Glomerular endothelial cell (primary cell): ENCODE data around the gene TCAF1. TPM values are rescaled to one million over a fixed set of nuclear protein-coding genes. Genes with fewer than 3 reads are reported as not detected.
A peak's percentile ranks its signal among the peaks of the same experiment; 100 is the strongest.

Experiments
- DNase-seq: peaks from one replicate; pipeline ENCODE4 v3.0.0-alpha.2; 2011; ENCODE audit warnings: low read depth, low spot score; ENCODE audit errors: extremely low read depth
- total RNA-seq: library from RNA; depleted of rRNA; stranded (reverse); fragments of >200 nt; gene quantifications from 2 replicates; pipeline ENCODE4 v1.2.3, GENCODE V29; 2015

Gene TCAF1, protein sequence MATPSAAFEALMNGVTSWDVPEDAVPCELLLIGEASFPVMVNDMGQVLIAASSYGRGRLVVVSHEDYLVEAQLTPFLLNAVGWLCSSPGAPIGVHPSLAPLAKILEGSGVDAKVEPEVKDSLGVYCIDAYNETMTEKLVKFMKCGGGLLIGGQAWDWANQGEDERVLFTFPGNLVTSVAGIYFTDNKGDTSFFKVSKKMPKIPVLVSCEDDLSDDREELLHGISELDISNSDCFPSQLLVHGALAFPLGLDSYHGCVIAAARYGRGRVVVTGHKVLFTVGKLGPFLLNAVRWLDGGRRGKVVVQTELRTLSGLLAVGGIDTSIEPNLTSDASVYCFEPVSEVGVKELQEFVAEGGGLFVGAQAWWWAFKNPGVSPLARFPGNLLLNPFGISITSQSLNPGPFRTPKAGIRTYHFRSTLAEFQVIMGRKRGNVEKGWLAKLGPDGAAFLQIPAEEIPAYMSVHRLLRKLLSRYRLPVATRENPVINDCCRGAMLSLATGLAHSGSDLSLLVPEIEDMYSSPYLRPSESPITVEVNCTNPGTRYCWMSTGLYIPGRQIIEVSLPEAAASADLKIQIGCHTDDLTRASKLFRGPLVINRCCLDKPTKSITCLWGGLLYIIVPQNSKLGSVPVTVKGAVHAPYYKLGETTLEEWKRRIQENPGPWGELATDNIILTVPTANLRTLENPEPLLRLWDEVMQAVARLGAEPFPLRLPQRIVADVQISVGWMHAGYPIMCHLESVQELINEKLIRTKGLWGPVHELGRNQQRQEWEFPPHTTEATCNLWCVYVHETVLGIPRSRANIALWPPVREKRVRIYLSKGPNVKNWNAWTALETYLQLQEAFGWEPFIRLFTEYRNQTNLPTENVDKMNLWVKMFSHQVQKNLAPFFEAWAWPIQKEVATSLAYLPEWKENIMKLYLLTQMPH
- total RNA-seq: 56.3 and 63.1 TPM in 2 replicates

DNA sequence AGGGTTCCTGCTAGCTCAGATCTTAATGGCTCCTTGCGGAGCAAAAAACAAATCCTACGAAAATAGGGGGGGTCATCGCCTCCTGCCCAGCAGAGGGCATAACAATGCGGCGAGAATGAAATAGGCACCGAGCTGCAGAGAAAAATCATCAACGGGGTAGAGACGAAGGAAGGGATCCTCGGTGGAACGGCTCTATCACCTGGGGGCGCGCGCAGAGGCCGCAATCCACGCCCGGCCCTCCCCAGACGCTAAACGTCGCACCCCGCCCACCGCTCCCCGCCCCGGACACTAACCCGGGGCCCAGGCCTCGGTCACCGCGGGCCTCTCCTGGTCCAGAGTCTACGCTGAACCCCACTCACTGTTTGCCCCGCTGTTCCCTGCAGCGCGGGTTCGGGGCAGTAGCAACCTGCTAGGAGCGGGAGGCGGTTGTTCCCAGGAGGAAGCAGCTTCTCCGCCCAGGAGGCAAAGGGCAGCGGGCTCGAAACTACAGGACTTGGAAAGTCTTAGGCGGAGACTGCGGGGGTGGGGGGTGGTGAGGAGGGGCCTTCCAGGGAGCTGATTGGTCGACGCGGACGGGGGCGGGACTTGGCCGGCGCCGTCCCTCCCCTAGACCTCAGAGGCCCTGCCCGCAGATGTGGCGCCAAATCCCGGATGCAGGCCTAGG lies at the start of gene TCAF1:
Gene TCAF1, minus strand, starts transcription at position 509 of the 664 bp plus-strand sequence. CDS start 25,568 bp downstream, outside the sequence.
- DNase-seq: peak; percentile 69

DNA sequence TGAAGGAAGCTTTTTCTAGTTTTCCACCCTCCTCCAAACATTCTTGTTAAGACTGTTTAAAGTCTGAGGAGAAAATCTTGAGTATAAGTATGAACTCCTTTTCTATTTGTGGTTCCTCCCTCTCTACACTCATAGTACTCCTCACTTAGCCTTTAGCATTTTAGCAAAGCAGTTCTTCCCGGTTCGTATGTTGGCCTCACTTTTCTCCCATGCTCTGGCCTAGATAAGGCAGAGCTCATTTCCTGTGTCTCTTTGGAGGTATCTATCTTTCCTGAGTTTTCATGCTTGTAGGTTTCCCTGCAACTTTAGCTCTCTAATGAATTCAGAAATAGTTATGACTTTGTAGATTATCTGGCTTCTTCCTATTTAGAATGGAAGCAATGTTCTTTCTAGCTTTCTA lies 46.8 kb upstream of the TCAF1 start:
- no peak for DNase-seq

DNA sequence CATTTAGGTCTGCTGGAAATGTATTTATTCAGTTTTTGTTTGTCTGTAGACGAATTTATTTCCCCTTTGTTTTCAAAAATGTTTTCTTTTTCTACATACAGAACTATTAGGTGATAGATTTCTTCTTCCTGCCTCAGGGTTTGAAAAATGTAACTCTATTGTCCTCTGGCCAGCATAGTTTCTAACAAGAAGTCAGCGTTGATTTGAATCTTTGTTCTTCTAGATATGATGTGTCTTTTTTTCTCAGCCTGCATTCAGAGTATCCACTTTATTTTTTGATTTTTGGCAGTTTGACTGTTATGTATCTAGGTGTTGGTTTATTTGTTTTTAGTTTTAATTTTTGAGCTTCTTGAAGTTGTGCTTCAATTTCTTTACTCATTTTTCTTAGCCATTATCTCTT lies 45.1 kb upstream of the TCAF1 start:
- DNase-seq: no peak

DNA sequence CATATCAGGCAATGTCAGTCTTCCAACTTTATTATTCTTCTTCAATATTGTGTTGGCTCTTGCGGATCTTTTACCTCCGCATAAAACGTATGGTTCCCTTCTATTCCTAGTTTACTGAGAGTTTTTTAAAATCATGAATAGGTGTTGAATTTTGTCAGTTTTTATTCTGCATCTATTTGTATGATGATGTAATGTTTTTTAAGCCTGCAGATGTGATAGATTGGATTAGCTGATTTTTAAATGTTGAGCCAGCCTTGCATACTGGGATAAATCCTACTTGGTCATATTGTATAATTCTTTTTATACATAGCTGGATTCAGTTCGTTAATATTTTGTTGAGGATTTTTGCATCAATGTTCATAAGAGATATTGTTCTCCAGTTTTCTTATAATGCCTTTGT lies 43.4 kb upstream of the TCAF1 start:
- no peak for DNase-seq

DNA sequence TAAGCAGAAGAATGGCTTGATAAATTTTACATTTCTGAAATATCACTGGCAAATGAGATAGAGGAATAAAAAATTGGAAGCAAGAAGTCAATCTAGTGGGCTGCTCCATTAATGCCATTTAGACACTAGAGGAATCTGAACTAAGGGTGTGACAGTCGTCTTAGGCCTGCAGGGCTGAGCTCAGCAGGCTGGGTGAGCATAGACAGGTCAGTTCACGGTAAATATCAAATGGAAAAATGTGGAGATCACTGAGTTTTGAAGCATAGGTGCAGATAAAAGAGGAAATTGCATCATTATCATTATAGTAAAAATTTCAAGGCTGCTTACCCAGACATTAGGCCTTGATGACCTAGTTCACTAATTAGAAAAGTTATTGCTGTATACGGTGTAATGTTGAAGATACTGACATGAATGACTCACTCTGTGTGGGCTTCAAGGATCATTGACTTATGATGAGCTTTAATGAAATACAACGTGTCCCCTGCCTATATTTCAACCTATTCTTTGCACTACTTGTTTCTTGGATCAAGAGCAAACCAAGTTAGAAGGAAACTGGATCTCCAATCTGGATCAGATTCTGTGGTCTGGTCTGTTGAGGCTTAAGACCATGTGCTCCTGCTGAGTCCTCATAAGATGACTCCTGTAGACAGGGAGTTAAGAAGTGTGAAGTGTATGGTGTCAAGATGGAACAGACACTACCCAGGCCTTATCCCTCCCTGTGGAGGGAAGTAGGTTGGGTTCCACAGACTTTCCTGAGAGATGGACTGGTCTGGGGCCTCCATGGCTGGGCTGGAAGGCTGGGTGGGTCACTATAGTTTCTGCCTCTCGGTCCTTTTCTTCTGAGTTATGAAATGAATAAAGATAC lies 36.6 kb upstream of the TCAF1 start:
- no peak for DNase-seq

DNA sequence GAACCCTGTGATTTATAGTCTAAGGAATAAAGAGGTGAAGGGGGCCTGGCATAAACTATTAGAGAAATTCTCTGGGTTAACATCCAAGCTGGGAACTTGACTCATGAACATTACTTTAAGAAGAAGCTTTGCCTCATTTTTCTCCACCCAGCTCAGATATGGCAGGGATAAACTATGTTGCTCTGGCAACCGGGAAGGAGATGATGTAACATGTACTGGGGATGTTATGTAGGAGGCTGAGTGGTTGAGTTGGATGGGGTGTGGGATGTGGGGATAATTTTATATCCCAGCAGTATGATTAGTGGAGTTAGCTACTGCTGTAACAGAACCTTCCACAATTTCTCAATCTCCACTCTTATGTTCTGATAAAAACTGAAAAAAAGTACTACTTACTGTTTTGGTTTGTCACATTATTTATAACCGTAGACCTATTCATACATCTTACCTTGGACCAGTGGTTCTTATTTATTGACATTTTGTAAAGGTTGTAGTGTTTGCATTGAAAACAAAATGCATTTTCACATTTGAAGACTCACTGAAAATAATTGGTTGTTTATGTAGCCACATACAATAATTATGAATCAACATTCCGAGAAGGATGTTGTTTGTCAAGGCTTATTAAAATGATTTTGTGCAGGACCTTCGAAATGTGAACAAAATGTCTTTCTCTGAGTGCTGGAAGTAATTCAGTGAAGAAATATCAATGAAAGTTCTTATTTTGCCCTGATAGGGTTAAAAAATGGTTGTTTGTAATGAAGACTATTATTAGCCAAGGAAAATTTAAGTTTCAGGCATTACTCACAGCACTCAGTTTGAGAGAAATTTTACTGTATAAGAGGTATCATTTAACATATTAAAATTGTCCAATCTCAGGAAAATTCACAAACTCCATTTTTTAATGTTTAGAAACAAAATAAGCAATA lies 34.4 kb upstream of the TCAF1 start:
- DNase-seq: no peak

DNA sequence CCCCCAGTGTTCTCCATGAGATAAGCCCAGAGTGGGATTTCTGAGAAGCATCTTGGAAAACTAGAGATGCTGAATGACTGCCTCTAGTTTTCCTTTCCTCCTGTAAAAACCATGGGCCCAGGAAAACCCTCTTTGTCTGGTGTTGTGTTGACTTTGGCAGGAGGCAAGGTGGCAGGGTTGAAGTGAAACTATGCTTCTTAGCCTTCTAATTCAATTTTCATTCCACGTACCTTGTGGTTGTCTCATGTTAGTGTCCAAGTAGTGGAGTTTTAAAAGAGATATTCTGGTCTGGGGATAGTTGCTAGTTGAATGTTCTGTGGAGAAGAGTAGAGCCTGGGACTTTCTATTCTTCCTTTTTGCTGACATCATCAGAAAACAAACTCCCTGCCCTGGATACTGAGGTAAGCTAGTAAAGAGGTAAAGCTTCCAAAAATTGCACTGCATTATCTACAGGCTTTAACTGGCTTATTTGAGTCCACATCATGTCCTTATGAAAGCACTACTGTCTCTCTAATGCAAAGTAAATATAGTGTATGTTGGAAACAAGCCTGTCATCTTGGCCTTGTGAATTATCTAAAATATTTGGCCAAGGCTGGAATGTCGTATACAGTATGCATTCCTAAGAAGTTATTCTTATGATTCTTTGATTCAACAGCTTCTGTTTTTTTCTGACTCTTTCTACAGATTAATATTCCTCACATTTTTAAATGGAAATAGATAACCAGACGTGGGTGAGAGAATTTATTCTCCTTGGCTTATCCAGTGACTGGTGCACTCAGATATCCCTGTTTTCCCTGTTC lies 32.8 kb upstream of the TCAF1 start, which contains the start of gene OR2F2:
Gene OR2F2, plus strand, starts transcription at position 708 of the 800 bp plus-strand sequence. Its CDS starts 0 bp downstream, at position 708.
- no peak for DNase-seq

DNA sequence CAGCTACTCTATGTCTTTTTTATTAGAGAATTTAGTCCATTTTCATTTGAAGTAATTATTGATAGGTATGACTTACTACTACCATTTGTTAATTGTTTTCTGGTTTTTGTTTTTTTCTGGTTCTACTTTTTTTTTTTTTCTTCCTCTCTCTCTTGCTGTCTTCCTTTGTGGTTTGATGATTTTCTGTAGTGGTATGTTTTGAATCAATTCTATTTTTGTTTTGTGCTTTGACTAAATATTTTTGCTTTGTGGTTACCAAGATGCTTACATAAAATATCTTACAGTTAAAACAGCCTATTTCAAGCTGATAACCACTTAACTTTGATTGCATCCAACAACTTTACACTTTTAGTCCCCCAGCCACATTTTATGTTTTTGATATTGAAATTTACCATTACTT lies 29.8 kb upstream of the TCAF1 start:
- no peak for DNase-seq

DNA sequence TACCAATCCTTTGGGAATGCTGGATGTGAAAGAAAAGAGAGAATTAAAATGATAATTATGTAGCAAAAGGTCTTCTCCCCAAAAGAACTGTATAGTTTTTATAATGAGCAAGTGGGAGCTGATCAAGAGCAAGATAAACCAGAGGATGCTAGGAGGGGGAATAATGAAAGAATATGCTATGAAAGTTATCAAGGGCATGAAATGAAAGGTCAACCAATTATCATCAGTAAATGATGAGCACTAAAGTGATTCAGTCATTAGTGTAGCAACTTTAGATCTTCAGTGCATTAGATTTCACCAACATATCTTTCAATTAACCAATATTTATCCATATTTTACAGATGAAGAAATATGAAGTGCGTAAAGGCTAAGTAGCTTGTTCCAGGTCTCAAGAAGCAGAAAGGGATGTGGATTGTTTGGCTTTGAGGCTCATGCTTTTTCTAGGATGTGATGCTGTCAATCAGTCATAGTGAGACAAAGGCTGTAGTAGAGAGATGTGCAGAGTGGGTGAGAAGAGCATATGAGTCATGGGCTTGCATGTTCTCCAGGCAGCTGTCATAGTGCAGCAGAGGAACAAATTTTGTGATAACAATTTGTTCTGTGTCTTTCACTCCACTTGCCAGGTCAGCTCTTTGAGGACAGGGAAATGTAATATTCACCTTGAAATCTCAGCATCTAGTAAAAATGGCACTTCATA lies 27.4 kb upstream of the TCAF1 start:
- DNase-seq: no peak

DNA sequence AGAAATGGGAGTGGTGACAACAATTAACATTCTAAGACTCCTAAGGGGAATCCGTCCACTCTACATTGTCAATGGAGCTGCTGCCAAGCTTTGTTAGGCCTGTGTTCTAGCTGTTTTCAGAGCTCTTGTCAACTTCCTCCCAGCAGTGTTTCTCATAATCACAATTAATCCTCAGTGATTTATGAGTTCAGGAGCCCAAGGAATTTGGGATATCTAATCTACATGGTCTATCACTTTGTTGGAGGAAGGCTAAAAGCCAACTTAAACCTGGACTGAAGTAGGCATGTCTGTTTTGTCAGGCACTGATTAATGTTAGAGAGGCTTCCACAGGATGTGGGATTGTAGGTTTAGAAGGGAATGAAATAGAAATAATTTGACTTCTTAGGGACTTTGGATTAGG lies 22.9 kb upstream of the TCAF1 start:
- DNase-seq: no peak

DNA sequence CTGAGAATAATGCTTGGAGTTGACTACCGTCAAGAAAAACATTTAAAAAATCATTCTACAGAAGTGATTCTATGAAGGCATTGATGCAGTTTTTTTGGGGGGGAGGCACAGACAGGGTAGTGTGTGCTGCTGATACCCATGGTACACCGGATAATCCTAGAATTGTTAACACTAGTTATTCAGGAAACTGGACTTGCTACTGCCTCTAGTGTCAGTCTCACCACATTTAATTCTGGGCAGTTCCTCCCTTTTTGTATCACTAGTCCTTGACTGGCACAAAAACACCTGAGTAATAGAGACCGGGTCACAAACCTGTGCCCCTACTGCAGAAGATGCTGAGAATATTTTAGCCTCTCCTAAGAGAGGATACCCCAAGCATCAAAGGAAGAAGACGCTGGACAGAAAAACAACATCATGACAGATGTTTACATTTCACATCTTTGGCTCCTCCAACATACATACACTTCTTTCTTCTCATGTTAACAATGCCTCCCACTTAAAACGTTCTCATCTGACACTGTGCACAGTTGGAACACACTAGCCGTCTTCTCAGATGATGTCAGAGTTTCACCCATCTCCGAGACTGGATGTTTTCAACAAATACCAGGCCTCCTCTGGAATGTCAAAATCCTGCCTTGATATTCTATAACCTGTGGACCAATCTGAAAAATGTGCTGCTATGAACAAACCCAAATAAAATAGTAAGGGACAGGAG lies 13.1 kb upstream of the TCAF1 start:
- DNase-seq: no peak

DNA sequence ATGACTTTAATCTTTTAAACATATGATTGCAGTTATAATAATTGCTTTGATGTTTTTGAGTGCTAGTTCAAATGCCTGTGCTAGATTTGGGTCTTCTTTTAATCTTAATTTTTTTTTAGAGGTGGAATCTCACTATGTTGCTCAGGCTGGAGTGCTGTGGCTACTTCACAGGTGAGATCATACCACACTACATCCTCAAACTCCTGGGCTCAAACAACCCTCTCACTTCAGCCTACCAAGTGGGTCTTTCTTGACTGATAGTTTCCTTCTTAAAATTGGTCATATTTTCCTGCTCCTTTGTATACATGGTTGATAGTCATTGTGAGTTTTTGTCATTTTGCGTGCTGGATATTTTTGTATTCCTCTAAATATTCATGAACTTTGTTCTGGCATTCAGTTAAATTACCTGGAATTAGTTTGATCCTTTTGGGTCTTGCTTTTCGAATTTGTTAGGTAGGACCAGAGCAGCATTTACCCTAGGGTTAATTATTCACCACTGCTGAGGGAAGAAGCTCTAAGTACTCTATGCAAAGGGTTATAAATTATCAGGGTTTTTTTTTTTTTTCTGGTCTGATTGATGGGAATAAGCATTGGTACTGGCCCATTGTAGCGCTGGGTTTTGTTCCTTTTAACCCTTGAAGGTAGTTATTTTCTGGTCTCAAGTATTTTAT lies 12.1 kb upstream of the TCAF1 start:
- DNase-seq: no peak

DNA sequence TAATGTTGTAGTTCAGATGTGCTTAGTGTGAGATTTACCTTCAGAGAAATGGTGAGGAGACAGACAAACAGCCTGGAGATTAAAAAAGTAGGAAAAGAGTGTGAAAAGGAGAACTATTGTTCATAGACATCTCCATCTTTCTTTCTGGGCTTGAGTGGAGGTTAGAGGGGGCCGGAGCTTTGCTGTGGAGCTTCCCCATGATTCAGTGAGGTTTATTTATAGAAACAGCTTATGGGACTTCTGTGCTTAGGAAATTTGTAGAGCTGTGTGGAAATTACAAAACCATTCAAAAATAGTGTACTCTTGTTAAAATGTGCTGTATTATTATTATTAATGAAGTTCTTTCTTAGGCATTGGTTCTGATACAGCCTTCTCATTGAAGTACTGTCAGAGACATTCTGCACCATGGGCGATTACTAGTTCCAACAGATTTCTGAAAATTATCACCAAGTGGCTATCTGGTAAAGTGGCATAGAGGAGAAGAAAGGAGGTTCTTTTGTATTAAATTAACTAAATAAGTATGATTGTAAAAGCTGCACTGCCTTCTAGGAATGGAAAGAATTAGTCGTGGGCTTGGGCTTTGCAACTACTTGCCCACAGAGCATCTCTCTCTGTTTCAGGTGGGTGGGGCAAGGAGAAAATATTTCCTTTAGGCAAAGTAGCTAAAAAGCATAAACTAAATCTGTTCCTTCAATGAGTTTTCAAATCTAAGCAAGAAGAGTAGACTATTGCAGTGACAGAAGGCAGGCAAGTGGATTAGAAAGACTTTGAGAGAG lies 8.7 kb upstream of the TCAF1 start:
- DNase-seq: no peak

DNA sequence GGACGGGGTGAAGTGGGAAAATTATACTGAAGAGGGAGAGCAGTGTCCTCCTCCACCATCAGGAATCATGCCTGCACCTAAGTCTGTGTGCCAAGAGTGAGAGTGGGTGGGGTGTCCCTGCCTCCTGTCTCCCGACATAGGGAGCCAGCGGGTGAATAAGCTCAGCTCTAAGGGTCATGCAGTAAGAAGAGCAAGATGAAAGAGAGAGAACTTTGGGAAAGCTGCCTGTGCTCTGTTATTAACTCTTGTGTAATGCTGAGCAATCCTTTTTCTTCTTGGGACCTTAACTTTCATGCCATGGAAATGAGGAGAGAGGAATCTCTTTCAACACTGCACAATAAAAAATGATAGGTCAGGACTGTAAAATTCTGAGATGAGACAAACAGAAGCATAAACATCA lies 7.9 kb upstream of the TCAF1 start:
- no peak for DNase-seq

DNA sequence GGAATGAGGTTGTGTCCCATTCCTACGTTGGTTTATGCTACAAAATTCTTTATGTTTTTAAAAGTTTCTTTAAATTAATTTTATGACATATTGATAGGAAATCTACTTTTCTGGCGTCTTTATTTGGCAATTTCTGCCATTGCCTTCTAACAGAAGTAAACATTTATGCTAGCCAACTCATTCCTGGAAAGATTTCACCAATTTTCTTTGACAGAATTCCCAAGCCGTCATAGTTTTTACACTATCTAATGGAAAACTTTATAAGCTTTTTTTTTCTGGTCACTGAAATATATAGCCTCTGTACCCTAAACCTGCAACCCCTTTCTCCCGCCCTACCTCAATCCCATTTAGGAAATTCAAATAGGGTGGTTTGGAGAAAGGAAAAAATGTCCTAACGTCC lies 6.1 kb upstream of the TCAF1 start:
- no peak for DNase-seq

DNA sequence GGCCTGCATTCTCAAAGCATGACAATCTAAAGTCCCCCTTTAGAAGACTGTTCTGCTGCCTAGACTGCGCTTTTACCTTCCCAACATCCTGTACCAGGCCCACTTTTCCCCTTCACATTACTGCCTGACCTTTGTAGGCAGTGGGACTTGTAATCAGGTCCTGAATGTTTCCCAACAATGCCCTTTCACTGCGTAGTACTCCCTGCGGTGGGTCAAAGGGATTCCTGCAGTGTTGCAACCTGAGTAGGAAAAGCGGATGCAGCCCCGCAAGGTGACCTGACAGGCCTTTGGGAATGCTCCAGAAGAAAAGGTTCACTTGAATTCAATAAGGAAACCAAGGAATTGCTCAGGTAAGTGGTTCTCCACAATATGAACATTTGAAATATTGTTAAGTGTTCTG lies 4.9 kb upstream of the TCAF1 start:
- no peak for DNase-seq
